ENCODE results near the gene GRIPAP1.
A peak's percentile ranks its signal among the peaks of the same experiment; 100 is the strongest.

GRIPAP1 gene
- total RNA-seq = 100 to 105 reads per million in 2 donors

DNA sequence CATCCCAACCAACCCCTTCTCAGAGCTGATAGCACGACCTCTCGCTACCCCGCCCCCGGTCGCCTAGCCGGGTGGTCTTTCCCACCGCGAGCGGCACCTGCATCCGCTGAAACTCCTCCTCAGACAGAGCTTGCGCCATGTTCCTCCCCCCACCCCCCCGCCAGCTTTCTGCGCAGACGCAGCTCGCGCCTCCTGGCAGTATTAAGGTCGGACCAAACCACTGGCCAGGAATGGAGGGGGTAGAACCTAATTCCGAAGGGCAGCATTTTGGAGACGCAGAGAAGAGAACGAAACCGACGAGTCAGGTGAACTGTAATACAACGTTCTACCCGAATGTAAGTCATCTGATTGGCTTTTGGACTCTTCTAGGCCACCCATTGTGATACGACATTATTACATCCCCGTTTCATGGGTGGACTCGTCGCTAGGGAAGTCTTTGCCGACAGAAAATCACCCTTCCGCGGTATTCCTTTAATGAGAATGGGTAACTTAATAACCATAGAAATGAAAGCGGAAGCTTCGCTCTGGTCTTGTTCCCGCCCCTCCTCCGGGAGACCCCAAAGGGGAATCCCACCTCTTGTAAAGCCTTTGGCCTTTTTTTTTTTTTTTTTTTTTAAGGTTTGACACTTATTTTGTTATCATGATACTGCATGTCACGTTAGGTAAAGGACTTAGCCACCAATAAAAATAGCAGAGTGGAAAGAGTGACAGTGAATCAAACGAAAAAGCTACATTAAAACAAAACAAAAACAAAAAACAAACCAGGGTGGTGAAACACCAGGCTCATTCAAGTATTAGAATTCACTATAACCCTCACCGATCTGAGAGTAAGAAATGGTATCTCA is at the start of gene GRIPAP1:
Gene GRIPAP1, minus strand, starts transcription at position 174 of the 845 bp plus-strand sequence. Its CDS starts 35 bp downstream, at position 139.
- peak; percentile 46 to 95 (median 73) for DNase-seq

GRCh38 chrX:49043987-49044281 is 41.9 kb upstream of the GRIPAP1 start:
- no peak for DNase-seq

GRCh38 chrX:49043220-49043986 is 41.3 kb upstream of the GRIPAP1 start, which contains the start of gene TFE3:
TFE3 (minus strand) TSS chrX:49043357; CDS start chrX:49043226, 131 bp downstream.
- peak; percentile 83 to 98 (median 94) for DNase-seq

DNA sequence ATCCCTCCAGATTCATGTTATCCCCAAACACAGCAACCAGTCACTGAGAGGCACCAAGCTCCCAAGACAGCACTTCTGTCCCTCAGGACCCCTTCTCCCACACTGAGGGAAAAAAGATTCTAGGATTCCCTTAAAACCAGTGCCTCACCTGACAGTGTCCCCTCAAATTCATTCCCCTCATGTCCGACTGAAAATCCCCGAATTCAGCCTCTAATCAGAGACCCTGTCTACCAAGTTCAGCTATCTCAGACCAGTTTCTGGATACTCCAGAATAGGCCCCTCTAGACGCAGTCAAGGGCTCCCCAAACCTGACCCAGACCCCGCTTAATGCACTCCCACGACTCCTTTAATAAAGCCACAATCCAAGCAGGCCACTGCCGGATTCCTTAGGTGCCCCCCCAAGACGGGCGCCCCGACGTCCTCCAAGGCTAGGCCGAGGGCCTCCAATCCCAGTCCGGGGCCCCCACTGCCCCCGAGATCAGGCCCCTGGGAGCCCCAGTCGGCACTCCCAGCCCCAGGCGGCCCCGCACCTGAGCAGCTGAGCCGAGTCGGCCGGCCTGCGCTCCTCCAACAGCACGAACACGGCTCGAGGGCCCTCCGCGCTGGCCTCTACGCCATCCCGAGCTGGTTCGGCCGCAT is 40.6 kb upstream of the GRIPAP1 start:
- no peak for DNase-seq

GRCh38 chrX:49041744-49042580 is 39.9 kb upstream of the GRIPAP1 start:
- peak in 1 of 5 experiments; percentile 39 for DNase-seq

GRCh38 chrX:49040376-49040955 is 38.4 kb upstream of the GRIPAP1 start:
- no peak for DNase-seq

DNA sequence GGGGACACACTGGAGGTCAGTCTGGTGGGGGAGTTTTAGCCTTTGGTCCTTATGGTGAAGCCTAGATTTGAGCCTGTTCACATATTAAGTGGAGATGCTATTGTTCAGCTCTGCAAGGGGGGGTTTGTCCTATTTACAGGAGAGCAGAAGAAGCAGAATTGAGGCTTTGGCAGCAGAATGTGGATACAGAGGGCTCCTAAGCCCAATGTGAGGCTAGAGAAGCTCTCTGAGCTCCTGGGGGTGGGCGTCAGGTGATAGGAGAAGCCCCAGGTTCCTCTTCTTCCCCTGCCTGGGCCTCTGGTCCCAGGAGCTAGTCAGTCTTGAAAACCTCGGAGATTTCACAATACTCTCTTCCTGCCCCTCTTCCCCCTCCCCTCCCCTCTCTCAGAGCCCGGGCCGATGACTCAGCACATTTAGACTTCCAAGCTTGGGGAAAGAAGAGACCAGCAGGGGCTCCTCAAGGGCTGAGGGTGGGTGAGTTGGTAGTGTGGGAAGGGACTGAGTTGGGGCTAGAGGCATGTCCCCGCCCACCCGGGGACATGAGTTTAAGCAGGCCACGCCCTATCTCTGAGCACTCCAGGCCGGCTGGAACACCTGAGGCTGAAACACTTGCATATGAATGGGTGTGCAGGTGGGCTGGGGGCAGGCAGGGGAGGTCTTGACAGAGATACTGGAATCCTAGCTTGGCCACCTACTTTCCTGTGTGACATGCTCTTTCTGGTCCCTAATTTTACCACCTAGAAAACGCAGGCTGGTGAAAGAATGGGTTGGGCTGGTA is 37.7 kb upstream of the GRIPAP1 start:
- peak in 4 of 5 experiments; percentile 6 to 57 (median 25) for DNase-seq

DNA sequence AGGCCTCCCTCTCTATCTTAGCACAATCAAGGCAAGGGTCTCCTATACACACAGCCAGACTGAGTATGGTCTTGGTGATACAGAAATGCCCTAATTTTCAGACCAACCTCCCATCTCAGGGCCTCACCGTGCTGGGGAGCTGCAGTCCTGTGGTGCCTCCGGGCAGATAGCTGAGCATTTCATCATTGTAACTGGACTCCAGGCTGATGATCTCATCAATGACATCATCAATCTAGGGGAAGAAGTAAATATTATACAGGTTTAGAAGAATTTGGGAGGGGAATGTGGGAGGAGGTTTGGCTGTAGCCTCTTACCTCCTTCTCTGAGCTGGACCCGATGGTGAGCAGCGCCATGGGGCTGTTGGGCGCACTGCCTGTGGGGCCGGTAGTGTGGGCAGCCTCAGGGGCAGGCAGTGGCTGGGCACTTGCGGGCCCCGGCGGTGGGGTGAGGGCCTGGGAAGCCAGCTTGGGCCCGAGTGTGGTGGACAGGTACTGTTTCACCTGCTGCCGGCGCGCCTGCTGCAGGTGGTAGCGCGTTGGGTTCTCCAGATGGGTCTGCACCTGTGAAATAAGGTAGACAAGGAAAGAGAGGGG is 35.9 kb upstream of the GRIPAP1 start:
- no peak for DNase-seq

GRCh38 chrX:49030283-49030682 is 28.2 kb upstream of the GRIPAP1 start:
- no peak for DNase-seq

- no peak for DNase-seq
Observed at GRCh38 chrX:49029876-49030275, 27.8 kb upstream of the GRIPAP1 start.

DNA sequence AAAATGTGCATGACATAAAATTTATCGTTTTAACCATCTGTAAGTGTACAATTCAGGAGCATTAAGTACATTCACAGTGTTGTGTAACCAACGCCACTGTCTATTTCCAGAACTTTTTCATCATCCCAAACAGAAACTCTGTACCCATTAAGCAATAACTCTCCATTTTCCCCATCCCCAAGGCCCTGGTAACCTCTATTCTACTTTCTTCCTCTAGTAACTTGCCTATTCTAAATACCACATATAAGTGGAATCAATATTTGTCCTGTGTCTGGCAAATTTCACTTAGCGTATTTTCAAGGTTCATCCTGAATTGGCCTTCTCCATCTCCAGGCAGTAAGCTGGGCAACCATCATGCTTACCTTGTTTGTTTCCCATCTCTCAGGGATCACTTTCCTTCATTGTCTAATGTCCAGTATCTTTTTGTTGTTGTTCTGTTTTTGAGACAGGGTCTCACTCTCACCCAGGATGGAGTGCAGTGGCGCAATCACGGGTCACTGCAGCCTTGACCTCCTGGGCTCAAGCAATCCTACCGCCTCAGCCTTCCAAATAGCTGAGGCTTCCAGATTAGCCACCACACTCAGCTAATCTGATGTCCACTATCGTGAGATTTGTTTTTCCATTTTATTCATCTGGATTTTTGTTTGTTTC is 17.7 kb upstream of the GRIPAP1 start:
- no peak for DNase-seq

DNA sequence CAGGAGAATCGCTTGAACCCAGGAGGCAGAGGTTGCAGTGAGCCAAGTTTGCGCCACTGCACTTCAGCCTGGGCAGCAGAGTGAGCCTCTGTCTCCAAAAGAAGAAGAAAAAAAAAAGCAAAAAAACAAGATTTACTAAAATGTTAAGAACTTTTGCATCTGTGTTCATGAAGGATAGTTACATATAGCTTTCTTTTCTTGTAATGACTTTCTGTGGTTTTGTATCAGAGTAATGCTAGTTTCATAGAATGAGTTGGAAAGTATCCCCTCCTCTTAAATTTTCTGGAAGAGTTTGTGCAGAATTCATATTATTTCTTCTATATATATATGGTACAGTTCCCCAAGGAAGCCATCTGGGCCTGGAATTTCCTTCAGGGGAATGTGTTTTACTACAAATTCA is 17.0 kb upstream of the GRIPAP1 start:
- peak in 1 of 5 experiments; percentile 32 for DNase-seq

- no peak for DNase-seq
Observed at GRCh38 chrX:49003696-49004095, 1.6 kb upstream of the GRIPAP1 start.

- DNase-seq = peak; percentile 24 to 81 (median 58)
Observed at GRCh38 chrX:49001521-49002090, 458 bp downstream of the GRIPAP1 start.

- no peak for DNase-seq
Observed at GRCh38 chrX:49000636-49001035, 1.4 kb downstream of the GRIPAP1 start.

DNA sequence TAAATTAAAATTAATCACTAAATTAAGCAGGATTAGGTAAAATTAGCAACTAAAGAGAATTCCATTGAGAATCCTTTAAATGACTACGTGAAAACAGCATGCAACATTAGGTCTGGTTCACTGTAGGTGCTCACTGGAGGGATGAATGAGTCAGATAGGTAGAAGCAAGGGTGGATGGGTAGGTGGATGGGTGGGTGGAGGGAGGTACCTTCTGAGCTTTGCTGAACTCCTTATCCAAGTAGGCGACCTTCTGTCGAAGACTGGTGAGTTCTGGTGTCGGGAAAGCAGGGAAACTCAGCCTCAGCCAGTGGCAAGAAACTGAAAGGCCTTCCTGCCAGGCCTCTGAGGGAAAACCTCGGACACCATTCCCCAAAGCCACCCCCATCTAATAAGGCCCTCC is 3.0 kb downstream of the GRIPAP1 start:
- DNase-seq = no peak

- no peak for DNase-seq
Observed at GRCh38 chrX:48998391-48998790, 3.7 kb downstream of the GRIPAP1 start.

DNA sequence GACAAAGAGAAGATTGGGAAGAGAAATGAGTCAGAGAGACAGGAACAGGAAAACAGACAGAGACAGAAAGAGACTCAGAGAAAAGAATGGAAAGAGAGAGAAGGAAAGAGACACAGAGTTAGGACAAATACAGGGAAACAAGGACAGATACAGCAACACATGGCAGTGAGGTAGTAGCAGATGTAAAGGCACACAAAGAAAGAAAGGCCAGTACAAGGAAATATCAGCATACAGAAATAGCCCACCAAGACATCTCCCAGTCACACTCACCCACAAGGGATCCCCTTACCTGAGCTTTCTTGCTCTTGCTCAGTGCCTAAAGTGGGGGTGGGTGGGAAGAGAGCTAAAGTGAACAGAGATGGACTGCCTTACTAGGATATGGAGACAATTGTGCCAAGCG is 4.2 kb downstream of the GRIPAP1 start:
- DNase-seq = no peak

DNA sequence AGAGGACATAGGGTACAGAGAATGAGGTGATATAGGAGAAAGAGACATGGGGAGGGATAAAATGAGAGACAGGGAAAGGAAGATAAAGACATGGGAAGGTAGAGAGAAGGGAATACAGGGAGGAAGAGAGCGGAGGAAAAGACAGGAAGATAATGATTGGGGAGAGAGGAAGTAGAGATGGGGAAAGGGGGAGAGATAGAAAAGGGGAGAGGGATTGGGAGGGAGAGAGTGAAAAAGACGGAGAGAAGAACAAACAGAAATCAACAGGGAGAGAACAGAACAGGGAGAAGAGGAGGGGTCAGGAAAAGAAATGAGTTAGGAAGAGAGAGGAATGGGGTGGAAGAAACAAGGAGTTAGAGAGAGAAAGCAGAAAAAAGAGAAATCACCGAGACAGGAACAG is 4.6 kb downstream of the GRIPAP1 start:
- DNase-seq = no peak

GRCh38 chrX:48996969-48997368 is 5.1 kb downstream of the GRIPAP1 start:
- DNase-seq = no peak
